Hippocampal formation (tissue), 2 donors: Measurements from ENCODE around the gene DNM3.
"Not testable (repeated sequence)": the region's sequence is repeated elsewhere in the genome, so short reads cannot be mapped to it uniquely, and the experiment has no call there.

Source experiments
- DNase-seq, 2 donors: peaks; one replicate each; lab custom pipeline; 2025; lab: John Stamatoyannopoulos, UW

Gene DNM3

GRCh38 chr1:172024944-172025738, 183.8 kb downstream of the DNM3 start:
- DNase-seq = not testable (repeated sequence)

DNA sequence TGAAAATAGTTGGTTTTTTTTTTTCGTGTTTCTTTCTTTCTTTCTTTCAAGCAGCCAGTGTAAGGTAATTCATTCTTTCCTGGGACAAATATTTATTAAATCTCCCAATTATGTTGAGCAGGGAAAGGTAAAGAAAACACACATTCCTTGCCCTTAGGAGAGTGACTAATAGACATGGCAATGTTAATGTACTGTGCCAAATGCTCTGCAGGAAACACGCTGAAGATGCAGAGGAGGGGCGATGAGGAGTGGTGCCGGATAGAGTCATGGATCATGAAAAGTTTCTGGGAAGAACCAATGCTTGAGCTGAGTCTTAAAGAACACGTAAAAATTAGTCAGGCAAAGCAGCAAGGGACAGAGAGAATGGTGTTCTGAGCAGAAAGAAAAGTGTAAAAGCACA, 199.2 kb downstream of the DNM3 start:
- DNase-seq = no peak

DNA sequence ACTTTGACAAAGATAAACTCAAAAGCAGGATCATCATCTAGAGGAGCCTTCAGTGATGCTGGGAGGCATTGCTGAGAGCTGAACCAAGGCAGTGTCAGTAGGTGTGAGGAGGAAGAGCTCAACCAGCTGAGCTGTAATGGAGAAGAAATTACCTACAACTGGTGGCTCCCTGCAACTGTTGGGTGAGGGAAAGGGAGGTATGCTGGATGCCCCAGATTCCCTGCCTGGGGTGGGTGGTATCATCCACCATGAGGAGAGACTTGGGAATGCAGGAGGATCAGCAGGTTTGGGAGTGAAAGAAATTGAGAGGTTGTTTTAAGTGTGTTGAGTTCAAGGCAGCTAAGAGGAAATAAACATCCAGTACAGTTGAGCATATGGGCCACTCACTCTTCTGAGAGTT, 199.8 kb downstream of the DNM3 start:
- no peak for DNase-seq

DNA sequence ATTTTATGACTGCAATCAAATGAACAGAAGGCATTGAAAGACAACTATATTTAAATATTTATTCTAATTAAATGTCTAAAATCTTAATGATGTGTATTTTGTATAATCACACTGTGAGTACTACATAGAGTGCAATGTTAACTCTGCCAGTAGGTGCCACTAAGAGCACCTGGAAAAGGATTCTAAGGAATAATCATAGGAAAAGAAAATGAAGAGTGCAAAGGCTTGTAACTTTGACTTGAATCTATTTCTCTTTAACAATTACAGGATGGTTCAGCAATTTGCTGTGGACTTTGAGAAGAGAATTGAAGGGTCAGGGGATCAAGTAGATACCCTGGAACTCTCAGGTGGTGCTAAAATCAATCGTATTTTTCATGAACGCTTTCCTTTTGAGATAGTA, 200.4 kb downstream of the DNM3 start:
- DNase-seq = no peak

- DNase-seq = no peak
Observed at GRCh38 chr1:172043900-172044299, 202.6 kb downstream of the DNM3 start.

DNA sequence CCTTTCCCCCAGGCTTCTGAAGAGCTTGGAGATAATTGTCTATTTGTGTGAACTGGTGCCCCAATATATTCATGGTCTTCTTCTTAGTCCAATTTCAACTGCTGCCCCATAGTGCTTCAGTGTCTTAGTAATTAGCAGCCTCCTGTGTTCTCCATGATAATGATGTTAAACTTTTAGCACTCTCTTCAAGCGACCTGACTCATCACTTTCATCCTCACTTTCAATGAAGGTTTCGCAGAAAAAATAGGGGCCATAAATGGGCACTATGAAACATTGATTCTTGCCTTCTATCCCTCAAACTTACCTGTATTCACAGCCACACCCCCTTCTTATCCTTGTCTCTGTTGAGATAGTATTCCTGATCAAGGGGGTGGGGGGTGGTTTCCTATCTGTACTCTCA, 210.6 kb downstream of the DNM3 start:
- DNase-seq = no peak

- no peak for DNase-seq
Observed at GRCh38 chr1:172054172-172054571, 212.9 kb downstream of the DNM3 start.

GRCh38 chr1:172055816-172056419, 214.6 kb downstream of the DNM3 start:
- not testable (repeated sequence) for DNase-seq

DNA sequence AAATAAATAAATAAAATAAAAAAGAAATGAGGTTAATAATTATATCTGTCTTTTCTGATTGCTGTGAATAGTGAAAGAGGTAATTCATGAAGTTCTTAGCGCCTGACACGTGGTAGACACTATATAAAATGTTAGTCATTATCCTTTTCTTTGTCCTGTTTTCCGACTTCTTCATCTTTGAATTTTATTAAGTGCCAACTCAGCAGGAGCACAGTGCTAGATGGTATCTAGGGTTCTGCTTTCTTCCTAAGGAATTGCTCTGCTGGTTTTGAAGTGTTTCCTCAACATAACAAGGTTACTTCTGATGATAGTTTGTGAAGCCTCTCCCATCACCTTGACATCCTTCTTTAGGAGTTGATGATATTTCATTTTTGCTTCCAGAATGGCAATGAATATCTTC, 227.0 kb downstream of the DNM3 start:
- no peak for DNase-seq

GRCh38 chr1:172069051-172069450, 227.8 kb downstream of the DNM3 start:
- DNase-seq = no peak

DNA sequence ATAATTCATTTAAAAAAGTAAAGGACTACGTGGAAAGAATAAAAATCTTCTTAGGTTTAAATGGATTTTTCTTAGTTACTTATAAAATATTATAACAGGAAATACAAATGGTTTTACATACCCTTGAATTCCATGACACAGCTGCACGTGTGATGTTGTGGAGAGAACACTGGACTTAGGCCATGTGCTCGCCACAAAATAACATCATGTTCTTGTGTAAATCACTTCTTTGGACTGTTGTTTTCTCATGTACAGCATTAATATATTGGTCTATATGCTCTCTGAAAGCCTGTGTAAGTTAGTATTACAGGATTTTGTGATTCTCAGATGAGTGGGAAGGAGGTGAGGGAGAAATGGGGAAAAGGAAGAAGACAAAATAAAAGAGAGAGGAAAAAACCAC, 228.2 kb downstream of the DNM3 start:
- DNase-seq = peak in 1 of 2 donors; percentile 23

DNA sequence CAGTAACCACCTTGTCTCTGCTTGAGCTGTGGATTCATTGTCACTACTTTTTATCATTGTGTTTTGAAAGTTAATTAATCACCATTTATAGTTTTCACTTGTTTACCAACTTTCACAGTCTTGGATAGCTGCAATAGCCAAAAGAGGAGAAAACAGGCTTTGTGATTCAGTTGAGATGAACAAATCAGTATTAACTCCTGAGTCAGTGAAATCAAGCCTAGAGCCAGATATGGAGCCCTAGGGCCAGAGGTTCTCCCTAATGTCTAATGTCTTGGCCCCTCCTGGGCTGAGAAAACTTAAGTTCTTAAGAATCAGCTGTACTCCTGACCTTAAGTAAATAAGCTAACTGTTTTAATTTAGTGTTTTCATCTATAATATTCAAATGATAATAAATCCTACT, 228.8 kb downstream of the DNM3 start:
- DNase-seq = no peak

GRCh38 chr1:172071746-172072145, 230.4 kb downstream of the DNM3 start:
- no peak for DNase-seq

GRCh38 chr1:172079859-172080258, 238.6 kb downstream of the DNM3 start:
- not testable (repeated sequence) for DNase-seq

- no peak for DNase-seq
Observed at GRCh38 chr1:172083191-172083590, 241.9 kb downstream of the DNM3 start.

- no peak for DNase-seq
Observed at GRCh38 chr1:172084876-172085275, 243.6 kb downstream of the DNM3 start.

- DNase-seq = no peak
Observed at GRCh38 chr1:172085317-172085716, 244.0 kb downstream of the DNM3 start.

DNA sequence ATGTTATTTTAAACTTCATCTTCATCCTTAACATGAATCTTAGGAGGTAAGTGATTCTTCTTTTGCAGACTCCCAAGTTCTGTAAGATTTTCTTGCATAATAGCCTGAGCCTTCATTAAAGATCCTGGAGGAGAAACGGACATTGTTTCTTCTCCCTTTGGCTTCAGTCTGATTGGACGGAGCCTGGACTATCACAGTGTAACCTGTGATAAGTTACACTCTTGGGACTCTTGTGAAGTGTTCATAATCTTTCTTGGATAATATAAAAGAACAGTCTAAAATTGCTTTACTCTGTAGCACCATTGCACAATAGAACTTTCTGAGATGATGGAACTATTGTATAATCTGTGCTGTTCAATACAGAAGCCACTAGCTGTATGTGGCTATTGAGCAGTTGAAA, 244.8 kb downstream of the DNM3 start:
- no peak for DNase-seq

DNA sequence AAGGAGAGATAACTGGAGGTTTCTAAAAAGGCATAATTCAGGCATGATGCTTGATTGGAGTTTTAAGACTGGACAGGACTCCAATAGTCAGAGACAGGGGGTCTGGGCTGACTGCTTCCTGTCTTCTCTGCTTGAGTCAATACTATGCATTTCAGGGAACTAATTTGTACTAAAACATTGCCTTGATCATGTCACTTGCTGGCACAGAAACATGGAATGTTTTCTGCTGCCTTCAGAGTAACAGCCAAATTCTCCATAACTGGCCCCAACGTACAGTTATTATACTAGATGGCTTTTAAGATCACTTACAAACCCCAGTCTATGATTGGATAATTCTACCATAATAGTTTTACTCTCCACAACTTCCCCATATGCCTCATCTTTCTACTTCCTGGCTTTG, 247.0 kb downstream of the DNM3 start:
- DNase-seq = no peak

DNA sequence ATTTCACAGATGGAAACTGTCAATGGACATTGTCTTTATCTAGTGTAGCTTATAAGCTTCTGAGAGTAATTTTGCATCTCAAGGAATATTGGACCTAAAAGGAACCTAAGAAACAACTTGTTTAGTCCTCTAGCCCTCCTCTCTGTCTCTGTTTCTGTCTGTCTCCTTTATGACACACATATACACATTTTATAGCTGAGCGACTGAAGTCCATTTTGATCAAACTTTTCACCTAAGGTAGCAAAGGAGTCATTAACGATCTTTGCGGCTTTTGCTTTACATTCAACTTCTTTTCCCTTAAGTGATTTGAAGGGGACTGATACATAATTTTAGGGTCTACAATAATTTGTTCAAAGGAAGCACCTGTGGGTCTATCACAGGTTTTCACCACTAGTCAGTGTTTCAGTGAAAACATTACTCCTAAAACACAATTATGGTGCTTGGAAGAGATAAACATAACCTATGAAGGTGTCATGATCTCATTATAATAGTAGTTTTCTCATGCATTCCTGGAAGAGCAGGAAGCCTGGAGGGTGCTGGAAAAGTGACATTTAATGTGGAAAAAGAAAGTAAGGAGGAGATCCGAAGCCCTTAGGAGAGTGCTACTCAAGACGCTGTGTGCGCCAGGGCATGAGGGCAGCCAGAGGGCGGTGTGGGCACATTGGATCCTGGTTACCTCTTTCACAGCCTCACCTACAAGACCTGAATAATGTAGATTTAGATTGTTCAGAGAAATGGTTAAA, 248.6 kb downstream of the DNM3 start:
- peak in 1 of 2 donors; percentile 1 for DNase-seq

DNA sequence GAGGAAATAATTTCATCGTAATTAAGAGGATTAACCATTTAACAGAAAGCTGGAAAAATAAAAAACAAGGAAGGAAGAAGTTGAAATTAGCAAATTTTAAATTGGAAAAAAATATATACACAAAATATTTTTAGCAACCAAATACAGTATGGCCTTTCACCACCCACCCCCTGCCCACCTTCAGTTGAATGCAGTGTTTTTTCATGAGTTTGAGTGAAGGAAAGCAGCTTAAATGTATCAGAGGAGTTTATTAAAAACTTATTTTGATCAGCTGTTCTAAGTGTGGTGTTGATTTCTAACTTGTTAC, 249.2 kb downstream of the DNM3 start:
- no peak for DNase-seq

DNA sequence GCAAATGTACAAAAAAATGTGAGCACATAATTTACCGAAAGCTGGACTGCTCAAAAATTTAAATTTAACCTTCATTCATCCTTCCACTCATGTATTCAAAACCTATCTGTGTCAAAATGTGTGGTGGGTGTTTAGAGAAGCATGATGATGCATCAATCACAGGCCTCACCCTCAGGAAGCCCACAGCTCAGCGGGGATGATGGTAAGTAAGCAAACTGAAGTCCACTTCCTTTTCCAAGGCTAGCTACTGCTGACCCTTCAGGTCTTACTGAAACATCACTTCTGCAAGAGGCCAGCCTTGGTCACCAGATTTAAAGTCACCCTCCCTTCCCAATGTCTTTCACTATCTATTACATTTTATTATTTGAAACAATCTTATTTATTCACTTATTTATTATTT, 254.5 kb downstream of the DNM3 start:
- DNase-seq = no peak

DNA sequence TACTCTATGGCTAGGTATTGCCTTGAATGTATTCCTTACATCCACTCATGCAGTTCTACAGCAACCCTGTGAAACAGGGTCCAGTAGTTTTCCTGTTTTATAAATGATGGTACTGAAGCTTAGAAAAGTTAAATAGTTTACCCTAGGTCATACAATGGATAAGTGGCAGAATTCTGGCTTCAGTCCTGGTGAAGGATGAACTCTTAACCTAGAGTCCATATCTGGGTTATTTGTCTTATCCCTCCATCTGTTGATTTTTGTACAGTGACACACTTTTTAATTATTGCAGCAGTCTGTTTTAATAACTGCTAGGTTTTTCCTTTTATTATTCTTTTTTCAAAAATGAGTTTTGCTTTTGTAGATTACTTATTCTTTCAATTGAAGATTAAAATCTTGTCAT, 263.9 kb downstream of the DNM3 start:
- no peak for DNase-seq
